ENCODE results near the gene CCIN.
"Not testable (repeated sequence)": the region's sequence is repeated elsewhere in the genome, so short reads cannot be mapped to it uniquely, and the experiment has no call there.

Gene CCIN

GRCh38 chr9:36127652-36128244 lies 41.4 kb upstream of the CCIN start:
- H3K27ac ChIP-seq, result no peak overlapping the region
- no peak for TF ChIP-seq ZFX (IDR thresholded peaks at IDR 0.05; ENCODE audit: borderline replicate concordance)
- TF ChIP-seq, protein P1, sequence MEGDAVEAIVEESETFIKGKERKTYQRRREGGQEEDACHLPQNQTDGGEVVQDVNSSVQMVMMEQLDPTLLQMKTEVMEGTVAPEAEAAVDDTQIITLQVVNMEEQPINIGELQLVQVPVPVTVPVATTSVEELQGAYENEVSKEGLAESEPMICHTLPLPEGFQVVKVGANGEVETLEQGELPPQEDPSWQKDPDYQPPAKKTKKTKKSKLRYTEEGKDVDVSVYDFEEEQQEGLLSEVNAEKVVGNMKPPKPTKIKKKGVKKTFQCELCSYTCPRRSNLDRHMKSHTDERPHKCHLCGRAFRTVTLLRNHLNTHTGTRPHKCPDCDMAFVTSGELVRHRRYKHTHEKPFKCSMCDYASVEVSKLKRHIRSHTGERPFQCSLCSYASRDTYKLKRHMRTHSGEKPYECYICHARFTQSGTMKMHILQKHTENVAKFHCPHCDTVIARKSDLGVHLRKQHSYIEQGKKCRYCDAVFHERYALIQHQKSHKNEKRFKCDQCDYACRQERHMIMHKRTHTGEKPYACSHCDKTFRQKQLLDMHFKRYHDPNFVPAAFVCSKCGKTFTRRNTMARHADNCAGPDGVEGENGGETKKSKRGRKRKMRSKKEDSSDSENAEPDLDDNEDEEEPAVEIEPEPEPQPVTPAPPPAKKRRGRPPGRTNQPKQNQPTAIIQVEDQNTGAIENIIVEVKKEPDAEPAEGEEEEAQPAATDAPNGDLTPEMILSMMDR (IDR thresholded peaks at IDR 0.05), result no peak

DNA sequence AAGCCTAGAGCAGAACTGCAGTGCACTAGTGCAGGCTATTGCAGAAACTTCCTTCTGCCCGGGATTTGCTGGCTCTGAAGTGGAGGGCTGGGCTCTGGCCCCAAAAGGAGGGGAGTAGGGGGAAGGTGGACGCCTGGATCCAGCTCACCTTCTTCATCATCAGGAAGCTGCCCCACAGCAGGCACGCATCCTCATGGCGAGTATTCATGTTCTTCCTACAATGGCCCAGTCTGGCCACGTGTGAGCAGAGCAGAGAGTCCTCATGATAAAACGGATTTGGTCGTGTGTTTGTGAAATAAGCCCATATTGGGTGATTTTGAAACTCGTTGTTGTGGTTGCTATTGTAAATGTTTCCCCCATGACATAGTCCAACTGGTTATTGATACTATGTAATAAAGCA lies 40.8 kb upstream of the CCIN start:
- H3K27ac ChIP-seq, result no peak overlapping the region
- no peak for TF ChIP-seq ZFX (IDR thresholded peaks at IDR 0.05; ENCODE audit: borderline replicate concordance)
- TF ChIP-seq, protein P1 (IDR thresholded peaks at IDR 0.05), result no peak

DNA sequence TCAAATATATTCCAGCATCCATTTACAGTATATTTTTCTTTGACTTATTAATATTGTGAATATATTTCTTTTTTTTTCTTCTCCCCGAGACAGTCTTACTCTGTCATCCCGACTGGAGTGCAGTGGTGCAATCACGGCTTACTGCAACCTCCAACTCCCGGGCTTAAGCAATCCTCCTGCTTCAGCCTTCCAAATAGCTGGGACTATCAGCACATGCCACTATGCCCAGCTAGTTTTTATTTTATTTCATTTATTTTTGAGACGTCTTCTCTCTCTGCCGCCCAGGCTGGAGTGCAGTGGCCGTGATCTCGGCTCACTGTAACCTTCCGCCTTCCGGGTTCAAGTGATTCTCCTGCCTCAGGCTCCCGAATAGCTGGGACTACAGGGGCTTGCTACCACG lies 40.0 kb upstream of the CCIN start:
- no peak overlapping the region for H3K27ac ChIP-seq
- TF ChIP-seq, protein P1 (IDR thresholded peaks at IDR 0.05), result no peak
- no peak for TF ChIP-seq ZFX (IDR thresholded peaks at IDR 0.05; ENCODE audit: borderline replicate concordance)

- not testable (repeated sequence) for H3K27ac ChIP-seq
Observed at GRCh38 chr9:36131666-36132065, 37.5 kb upstream of the CCIN start.

GRCh38 chr9:36132086-36132485 lies 37.1 kb upstream of the CCIN start:
- no peak overlapping the region for H3K27ac ChIP-seq
- no peak for TF ChIP-seq ZFX (IDR thresholded peaks at IDR 0.05; ENCODE audit: borderline replicate concordance)
- TF ChIP-seq, protein P1 (IDR thresholded peaks at IDR 0.05), result no peak

- H3K27ac ChIP-seq, result no peak overlapping the region
- TF ChIP-seq ZFX (IDR thresholded peaks at IDR 0.05; ENCODE audit: borderline replicate concordance), result no peak
- TF ChIP-seq, protein P1 (IDR thresholded peaks at IDR 0.05), result no peak
Observed at GRCh38 chr9:36134761-36135505, 34.3 kb upstream of the CCIN start.

GRCh38 chr9:36135741-36136271 lies 33.4 kb upstream of the CCIN start:
- TF ChIP-seq, protein P1 (IDR thresholded peaks at IDR 0.05), result no peak
- no peak for TF ChIP-seq ZFX (IDR thresholded peaks at IDR 0.05; ENCODE audit: borderline replicate concordance)
- no peak overlapping the region for H3K27ac ChIP-seq

Measured in 22Rv1 (cell line).